Measurements from ENCODE around the gene NTF4.
A peak's percentile ranks its signal among the peaks of the same experiment; 100 is the strongest.
"Not testable (repeated sequence)": the region's sequence is repeated elsewhere in the genome, so short reads cannot be mapped to it uniquely, and the experiment has no call there.

NTF4 gene

GRCh38 chr19:49086296-49086695 lies 21.7 kb upstream of the NTF4 start:
- no peak for DNase-seq

- no peak for DNase-seq
Measured at GRCh38 chr19:49085868-49086232, 21.2 kb upstream of the NTF4 start.

GRCh38 chr19:49085020-49085867 lies 20.6 kb upstream of the NTF4 start, which contains the start of gene SNRNP70:
TSS of gene SNRNP70 (plus strand) at chr19:49085451. CDS start at chr19:49086415, 964 bp downstream.
- peak; percentile 100 for DNase-seq

DNA sequence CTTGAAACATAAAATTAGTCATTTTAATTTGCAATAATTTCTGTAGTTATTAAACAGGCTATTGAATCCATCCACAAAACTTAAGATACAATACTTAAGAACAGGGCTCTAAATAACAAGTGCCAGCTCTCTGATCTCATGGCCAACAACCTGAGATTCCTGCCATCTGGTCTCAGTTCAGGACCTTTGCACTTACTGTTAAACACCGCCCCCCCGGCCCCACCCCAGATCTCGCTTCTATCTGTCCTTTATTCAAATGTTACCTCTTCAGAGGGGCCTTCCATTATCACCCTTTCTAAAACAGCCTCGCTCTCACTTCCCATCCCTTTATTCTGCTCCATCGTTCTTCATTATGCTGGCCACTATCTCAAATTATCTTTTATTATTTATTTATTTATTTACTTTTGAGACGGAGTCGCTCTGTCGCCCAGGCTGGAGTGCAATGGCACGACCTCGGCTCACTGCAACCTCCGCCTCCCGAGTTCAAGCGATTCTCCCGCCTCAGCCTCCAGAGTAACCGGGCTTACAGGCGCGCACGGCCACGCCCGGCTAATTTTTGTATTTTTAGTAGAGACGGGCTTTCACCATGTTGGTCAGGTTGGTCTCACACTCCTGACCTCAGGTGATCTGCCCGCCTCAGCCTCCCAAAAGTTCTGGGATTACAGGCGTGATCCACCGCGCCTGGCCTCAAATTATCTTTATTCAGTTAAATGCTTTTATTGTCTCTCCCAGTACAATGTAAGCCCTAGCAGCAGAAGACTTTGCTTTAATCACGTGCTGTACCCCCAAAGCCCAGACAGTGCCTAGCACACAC lies 19.8 kb upstream of the NTF4 start:
- DNase-seq, result no peak

DNA sequence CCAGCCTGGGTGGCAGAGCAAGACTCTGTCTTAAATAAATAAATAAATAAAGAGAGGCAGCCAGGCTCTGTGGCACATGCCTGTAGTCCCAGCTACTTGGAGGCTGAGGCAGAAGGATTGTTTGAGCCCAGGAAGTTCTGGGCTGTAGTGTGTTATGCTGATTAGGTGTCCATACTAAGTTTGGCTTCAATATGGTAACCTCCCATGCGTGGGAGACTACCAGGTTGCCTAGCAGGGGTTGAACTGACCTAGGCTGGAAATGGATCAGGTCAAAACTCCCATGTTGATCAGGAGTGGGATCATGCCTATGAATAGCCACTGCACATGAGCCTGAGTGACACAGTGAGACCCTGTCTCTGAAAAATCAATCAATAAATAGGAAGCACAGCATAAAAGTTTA lies 16.7 kb upstream of the NTF4 start:
- no peak for DNase-seq

GRCh38 chr19:49080392-49080791 lies 15.8 kb upstream of the NTF4 start:
- no peak for DNase-seq

DNA sequence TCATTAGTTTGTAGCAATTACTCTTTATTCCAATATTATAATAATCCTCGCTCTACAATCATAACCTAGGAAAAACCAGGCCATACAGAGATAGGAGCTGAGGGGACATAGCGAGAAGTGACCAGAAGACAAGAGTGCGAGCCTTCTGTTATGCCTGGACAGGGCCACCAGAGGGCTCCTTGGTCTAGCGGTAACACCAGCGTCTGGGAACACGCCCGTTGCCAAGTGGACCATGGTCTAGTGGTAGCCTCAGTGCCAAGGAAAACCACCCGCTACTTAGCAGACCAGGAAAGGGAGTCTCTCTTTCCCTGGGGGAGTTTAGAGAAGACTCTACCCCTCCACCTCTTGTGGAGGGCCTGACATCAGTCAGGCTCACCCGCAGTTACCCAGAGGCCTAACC lies 10.3 kb upstream of the NTF4 start:
- peak; percentile 22 for DNase-seq

- DNase-seq, result no peak
Measured at GRCh38 chr19:49073514-49074378, 9.1 kb upstream of the NTF4 start.

DNA sequence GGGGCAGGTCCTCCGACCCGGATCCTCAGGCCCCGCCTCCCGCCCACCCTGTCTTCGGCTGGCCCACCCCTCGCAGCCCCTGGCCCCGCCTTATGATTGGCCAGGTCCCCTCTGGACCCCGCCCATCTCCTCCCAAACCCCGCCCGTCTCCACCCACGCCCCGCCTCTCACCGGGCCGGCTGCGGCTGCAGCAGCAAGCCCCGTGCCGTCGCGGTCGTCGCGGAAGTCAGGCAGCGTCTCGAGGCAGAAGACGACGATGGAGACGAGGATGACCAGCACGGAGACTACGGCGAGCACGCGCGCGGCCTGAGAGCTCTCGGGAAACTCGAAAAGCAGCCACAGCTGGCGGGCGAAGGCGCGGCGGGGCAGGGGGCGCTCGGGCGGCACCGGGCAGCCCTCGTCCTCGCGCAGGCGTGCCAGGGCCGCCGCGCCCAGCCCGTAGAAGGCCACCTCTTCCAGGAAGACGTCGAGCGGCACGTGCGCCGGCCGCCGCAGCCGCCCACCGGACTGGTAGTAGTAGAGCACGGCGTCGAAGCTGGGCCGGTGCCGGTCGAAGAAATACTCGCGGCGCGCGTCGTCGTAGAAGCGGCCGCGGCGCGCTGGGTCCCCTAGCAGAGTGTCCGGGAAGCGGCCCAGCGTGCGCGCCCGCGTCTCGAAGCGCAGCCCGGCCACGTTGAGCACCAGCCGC lies 7.4 kb upstream of the NTF4 start:
- no peak for DNase-seq

GRCh38 chr19:49070416-49070815 lies 5.8 kb upstream of the NTF4 start:
- no peak for DNase-seq

DNA sequence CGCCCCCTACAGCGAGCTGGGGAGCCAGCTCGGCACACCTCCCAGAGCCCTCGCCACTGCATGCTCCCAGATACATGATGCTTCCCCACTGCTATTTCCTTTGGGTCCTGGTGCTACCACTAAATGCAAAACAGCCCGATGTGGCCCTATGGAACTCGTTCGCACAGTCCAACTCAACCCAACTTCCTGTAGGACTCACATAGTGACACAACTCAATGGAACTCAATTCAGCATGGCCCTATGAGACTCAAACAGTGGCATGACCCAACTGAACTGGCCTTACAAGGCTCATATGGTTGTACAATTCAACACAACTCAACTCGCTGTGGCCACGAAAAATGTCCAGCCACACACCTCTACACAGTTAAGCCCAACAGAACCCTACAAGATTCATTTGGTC lies 4.4 kb upstream of the NTF4 start:
- no peak for DNase-seq

GRCh38 chr19:49067554-49067953 lies 2.9 kb upstream of the NTF4 start:
- DNase-seq, result no peak

DNA sequence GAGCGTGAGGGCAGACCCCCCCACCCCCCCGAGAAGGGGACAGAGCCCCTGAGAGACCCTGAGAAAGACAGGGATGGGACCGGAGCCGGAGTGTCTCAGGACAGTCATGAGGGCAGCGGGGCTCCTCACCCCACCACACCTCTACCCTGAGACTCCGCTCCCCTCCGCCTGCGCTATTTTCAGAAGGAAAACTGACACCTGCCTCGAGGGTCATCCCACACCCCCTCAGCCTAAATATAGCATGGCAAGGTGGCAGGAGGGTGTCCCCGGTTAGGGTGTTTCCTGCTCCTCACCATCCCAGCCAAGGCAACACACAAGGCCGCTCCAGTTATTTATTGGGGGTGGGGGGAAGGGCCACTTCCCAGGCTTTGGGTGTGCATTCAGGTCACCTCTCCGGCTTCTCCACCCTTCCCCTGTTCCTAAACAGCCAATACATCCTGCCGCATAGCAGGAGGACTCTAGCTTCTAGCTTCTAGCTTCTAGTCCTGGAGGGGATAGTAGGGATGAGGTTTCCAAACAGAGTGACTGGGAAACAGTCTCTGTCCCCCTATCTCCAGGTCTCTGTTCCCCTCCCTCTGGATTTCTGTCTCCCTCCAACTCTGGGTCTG lies 1.4 kb upstream of the NTF4 start:
- DNase-seq, result no peak

DNA sequence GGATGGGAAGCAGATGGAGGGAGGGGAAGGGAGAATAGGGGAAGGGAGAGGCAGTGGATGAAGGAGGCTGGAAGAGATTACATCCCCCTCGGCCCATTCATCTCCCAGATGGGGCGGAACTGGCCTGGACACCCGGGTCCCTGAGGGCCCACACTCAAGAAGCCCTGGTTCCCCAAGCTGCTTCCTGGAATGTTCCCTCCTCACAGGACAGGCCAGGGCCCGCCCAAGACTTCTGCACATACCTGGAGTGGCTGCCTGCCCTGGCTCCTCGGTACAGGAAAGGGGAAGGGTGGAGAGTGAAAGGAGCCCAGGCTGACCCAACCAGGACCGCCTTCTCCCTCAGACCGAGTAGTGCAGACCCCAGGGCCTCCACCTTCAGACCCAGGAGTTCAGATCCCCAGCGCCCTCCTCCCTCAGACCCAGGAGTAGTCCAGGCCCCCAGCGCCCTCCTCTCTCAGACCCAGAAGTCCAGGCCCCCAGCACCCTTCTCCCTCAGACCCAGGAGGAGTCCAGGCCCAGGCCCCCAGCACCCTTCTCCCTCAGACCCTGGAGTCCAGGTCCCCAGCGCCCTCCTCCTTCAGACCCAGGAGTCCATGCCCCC lies 489 bp downstream of the NTF4 start:
- DNase-seq, result no peak

GRCh38 chr19:49061445-49061844 lies 3.2 kb downstream of the NTF4 start:
- DNase-seq, result no peak

DNA sequence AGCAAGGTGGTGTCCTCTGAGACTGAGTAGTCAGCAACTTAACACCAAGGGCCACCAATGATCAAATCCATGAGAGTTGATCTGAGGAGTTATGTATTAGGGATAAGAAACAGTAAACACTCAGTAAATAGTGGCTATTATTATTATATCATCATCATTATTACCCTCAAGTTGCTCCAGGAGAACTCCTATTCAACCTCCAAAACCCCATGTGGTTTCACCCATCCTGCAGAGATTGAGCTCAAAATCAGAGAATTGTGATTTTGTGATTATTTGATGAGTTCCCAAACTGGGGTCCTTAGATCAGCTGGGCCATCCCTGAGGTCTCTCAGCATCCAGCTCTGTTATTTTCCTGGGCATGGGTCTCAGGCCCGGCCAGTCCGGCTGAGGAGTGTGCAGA lies 3.6 kb downstream of the NTF4 start:
- no peak for DNase-seq

GRCh38 chr19:49059053-49059452 lies 5.6 kb downstream of the NTF4 start:
- no peak for DNase-seq

DNA sequence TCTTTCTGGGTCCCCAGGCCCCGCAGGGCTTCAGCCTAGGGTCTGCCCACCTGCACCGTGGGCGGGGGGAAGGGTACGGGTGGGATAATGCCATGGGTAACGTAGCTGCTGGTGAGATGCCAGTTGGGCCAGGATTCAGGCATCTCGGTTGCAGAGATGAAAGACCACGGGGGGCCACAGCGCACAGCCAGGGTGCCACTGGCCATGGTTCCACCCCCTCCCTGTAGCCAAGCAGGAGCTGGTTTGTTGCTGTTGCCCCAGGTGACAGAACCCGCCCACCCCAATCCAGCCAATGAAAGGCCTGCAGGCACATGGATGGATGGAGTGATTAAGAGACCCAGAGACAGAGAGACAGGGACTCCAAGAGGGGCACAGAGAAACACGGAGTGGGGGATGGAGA lies 6.1 kb downstream of the NTF4 start:
- no peak for DNase-seq

GRCh38 chr19:49057636-49058234 lies 6.9 kb downstream of the NTF4 start, which contains the start of gene CGB7:
TSS of gene CGB7 (minus strand) at chr19:49057749. CDS start at chr19:49055375, 2,374 bp downstream.
- DNase-seq, result peak; percentile 24

GRCh38 chr19:49056902-49057596 lies 7.6 kb downstream of the NTF4 start:
- not testable (repeated sequence) for DNase-seq
